Measurements from ENCODE around the gene HOXA5. TPM values are rescaled to one million over a fixed set of nuclear protein-coding genes. Genes with fewer than 3 reads are reported as not detected.

Gene HOXA5
- total RNA-seq, 1 donor from 2014 or later: not detected

GRCh38 chr7:27162561-27163287 is 19.2 kb upstream of the HOXA5 start:
- intact Hi-C loops (cut with micrococcal nuclease): loop anchor here (5.0 kb wide), 1 partner anchor 790 kb away; no protein-coding TSS in a partner anchor
- TF ChIP-seq CTCF (IDR thresholded peaks at IDR 0.05; ENCODE audit: borderline replicate concordance): no peak
- H3K36me3 ChIP-seq: no peaks in the 10 kb centered on the region
- H3K27me3 ChIP-seq (ENCODE audit: low read depth): peaks cover 100% of the 10 kb centered on the region
- peaks cover 46% of the 10 kb centered on the region for H3K4me1 ChIP-seq
- no peaks in the 10 kb centered on the region for H3K9me3 ChIP-seq (replicated peaks)
- H3K4me3 ChIP-seq: no peak overlapping the region
- no peak overlapping the region for H3K27ac ChIP-seq (replicated peaks)
- DNase-seq: no peak

GRCh38 chr7:27161721-27162560 is 18.5 kb upstream of the HOXA5 start:
- intact Hi-C loops (cut with micrococcal nuclease): loop anchor here (5.0 kb wide), 1 partner anchor 790 kb away; no protein-coding TSS in a partner anchor
- Histone ChIP-seq H3K9me3 (replicated peaks) (no peaks in the 10 kb centered on the region), H3K36me3 (no peaks in the 10 kb centered on the region), H3K4me3 (peak overlapping the region; percentile 72), H3K4me1 (peaks cover 45% of the 10 kb centered on the region), H3K27ac (replicated peaks) (no peak overlapping the region), H3K27me3 (ENCODE audit: low read depth) (peaks cover 100% of the 10 kb centered on the region)
- TF ChIP-seq CTCF (IDR thresholded peaks at IDR 0.05; ENCODE audit: borderline replicate concordance): no peak
- DNase-seq: peak; percentile 7

- intact Hi-C loops (cut with micrococcal nuclease): loop anchor here (5.0 kb wide), 1 partner anchor 789 kb away; no protein-coding TSS in a partner anchor
Measured at GRCh38 chr7:27161214-27161720, 17.8 kb upstream of the HOXA5 start.

GRCh38 chr7:27160546-27161213 is 17.2 kb upstream of the HOXA5 start:
- peak; percentile 81 for DNase-seq
- peaks cover 42% of the 10 kb centered on the region for H3K4me1 ChIP-seq
- H3K36me3 ChIP-seq: no peaks in the 10 kb centered on the region
- peak overlapping the region; percentile 72 for H3K4me3 ChIP-seq
- no peak overlapping the region for H3K27ac ChIP-seq (replicated peaks)
- intact Hi-C loops (cut with micrococcal nuclease): loop anchor here (5.0 kb wide), 1 partner anchor 788 kb away; no protein-coding TSS in a partner anchor
- H3K27me3 ChIP-seq (ENCODE audit: low read depth): peaks cover 100% of the 10 kb centered on the region
- TF ChIP-seq CTCF (IDR thresholded peaks at IDR 0.05; ENCODE audit: borderline replicate concordance): peak; percentile 100
- H3K9me3 ChIP-seq (replicated peaks): no peaks in the 10 kb centered on the region

More at GRCh38 chr7:27161214-27161720, 17.8 kb upstream of the HOXA5 start:
- Histone ChIP-seq H3K9me3 (replicated peaks) (no peaks in the 10 kb centered on the region), H3K27ac (replicated peaks) (no peak overlapping the region), H3K36me3 (no peaks in the 10 kb centered on the region), H3K27me3 (ENCODE audit: low read depth) (peaks cover 100% of the 10 kb centered on the region), H3K4me3 (peak overlapping the region; percentile 72), H3K4me1 (peaks cover 41% of the 10 kb centered on the region)
- TF ChIP-seq CTCF (IDR thresholded peaks at IDR 0.05; ENCODE audit: borderline replicate concordance): no peak
- DNase-seq: peak; percentile 48

GRCh38 chr7:27160145-27160545 is 16.7 kb upstream of the HOXA5 start:
- DNase-seq: peak; percentile 14
- H3K27me3 ChIP-seq (ENCODE audit: low read depth): peaks cover 100% of the 10 kb centered on the region

More at GRCh38 chr7:27160145-27160545, 16.7 kb upstream of the HOXA5 start:
- Histone ChIP-seq H3K4me3 (peak overlapping the region; percentile 72), H3K9me3 (replicated peaks) (no peaks in the 10 kb centered on the region), H3K27ac (replicated peaks) (no peak overlapping the region), H3K4me1 (peaks cover 41% of the 10 kb centered on the region), H3K36me3 (no peaks in the 10 kb centered on the region)
- TF ChIP-seq CTCF (IDR thresholded peaks at IDR 0.05; ENCODE audit: borderline replicate concordance): no peak
- intact Hi-C loops (cut with micrococcal nuclease): loop anchor here (5.0 kb wide), 1 partner anchor 788 kb away; no protein-coding TSS in a partner anchor
